HG03139 (cell line): Measurements from ENCODE around the gene TM4SF4.

Experiments used
- ATAC-seq: cut with Tn5 transposase; IDR thresholded peaks from one replicate; pipeline ENCODE4 v1.9.1; 2021; ENCODE audit not compliant: unreplicated experiment

Gene TM4SF4

DNA sequence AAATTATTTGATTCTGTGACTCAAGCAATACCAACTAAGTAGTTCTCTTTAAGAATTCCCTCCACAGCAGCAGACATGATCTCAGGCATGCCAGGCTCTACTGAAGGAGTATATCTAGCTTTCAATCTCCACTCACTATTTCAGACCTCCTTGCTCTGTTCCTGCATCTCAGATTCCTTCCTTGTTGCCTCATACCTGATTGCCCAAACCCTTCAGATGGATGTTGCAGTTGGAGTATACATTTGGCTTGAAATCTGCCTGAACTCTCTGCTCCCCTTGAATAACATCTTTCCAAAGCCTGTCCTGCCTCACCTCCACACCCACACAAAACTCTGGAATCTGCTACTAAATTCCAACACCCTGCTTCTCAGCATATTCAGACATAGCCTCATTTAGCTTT is 19.8 kb upstream of the TM4SF4 start:
- no peak for ATAC-seq

DNA sequence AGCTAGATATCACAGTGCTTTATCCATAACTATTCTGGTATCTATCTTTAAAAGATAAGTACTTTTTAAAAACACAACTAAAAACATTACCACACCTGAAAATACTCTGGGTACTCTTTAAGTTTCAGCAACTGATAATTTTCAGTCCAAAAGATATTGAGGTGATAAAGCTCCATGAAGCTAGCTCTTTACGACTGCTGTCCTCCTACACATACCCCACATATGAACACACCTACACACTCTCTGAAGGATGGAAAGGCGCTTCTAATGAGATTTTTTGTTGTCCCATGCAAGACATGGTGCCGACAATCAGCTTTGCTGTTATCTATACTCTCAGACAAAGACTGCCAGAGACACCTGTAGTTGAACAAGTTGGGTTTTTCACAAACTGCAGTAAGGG is 19.1 kb upstream of the TM4SF4 start:
- ATAC-seq = no peak

GRCh38 chr3:149455989-149456388 is 18.5 kb upstream of the TM4SF4 start:
- ATAC-seq = no peak

DNA sequence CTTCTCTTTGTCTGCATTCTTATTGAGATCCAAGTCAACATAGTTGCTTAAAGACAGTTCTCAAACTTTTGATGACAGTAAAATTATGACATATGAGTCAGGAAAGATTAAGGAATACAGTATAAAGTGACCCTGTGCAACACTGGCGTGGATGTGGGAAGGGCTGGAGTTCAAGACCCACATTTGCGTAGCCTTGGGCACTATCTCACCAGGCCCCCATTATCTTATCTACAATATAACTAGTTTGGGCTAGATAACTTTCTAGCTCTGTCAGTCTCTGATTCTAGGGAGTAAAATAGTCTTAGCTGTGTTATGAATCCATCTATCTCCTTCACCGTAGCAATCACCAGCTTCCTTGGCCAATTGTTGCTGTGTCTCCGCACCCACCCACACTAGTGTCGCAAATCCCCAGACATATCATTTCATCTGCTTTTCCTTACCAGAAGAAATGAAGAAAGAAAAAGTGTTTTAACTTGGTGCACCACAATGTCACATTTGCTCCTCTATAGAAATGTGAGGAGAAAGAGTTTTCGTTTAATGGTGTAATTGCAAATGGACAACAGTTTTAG is 14.9 kb upstream of the TM4SF4 start:
- ATAC-seq = no peak

DNA sequence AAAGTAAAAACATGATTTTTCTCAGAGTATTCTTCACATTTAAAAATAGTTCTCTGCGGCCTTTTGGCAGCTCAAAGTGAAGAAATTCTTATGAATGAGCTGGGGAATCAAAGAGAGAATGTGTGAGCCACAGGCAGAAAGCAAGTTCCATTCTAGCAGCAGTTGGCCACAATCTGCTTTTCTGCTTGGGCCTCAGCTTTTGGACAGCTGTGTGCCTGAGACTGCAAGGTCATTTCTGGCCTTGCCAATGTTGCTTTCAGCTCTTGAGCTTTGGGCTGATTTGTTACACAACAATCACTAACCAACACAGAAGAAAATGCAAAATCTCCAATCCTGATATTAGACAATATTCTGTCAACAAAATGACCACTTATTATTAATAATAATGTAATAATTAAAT is 14.4 kb upstream of the TM4SF4 start:
- no peak for ATAC-seq

DNA sequence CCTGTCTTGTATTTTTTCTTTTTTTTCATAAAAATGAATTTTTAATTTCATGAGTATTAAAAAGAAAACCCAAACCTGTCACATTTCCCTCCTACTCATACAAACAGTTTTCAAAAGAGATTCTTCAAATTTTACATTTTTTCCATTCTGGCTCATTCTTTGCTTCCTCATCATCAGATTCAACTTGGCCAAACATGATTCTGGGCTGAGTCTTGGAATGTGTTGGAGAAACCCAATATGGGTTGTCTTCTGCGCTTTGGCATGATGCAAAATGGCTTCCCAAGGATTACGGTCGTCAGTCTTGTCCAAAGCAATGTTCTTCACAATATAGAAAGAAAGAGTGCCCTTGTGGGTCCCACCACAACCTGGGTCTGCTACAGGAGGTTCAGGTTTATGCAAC is 12.4 kb upstream of the TM4SF4 start:
- ATAC-seq = no peak

GRCh38 chr3:149462581-149463011 is 11.9 kb upstream of the TM4SF4 start:
- ATAC-seq = no peak

GRCh38 chr3:149463921-149464320 is 10.6 kb upstream of the TM4SF4 start:
- ATAC-seq = no peak

DNA sequence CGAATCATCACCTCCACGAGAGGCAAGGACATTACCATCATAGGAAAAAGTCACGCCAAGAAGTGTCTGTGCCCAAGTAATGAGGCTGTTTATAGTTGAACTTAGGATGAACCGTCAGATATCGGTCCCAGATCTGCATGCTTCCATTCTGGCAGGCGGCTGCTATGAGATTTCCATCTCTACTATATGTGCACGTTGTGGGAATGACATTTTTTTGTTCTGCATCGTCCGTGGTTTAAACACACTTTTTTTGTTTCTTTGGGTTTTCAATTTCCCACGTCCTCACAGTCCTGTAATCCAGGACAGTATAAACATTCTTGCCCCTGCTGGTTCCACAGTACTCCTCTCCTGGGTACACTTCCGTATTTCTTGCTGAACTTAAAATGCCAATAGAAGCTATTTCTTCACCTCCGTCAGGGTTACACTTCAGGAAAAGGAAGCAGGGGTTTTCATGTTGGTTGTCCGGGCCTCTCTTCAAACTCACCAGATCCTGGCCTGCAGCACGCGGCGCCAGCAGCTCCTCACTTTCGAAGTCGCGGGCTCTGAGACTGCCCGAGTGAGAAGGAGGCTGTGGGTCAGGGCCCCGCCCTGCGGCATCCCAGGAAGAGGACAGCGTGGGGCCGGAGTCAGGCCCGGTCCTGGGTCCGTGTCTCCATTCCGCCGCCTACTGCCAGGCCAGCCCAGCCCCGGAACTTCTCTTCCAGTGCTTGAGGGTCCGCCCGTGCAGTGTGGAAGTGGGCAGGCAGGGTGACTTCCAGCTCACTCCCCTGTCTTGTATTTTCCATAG is 9.8 kb upstream of the TM4SF4 start:
- no peak for ATAC-seq

GRCh38 chr3:149465351-149465883 is 9.1 kb upstream of the TM4SF4 start:
- ATAC-seq = no peak

DNA sequence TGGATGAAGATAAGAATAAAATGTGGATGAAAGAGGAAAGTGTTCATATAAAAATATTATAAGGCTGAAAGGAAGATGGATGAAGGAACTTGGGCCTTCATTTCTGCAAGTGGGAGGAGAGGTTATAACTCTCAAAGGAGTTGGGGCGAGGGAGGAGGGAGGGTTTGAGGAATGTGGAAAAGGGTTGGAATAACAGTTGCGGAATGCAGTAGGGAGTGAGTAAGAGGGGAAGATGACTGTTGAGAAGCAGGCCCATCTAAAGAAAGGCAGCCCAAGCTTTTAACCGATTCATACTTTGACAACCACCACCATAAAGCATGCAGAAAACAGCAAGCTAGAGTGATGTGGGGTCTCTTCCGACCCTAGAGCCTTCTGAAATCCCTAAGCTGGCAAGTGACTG is 8.3 kb upstream of the TM4SF4 start:
- ATAC-seq = no peak

DNA sequence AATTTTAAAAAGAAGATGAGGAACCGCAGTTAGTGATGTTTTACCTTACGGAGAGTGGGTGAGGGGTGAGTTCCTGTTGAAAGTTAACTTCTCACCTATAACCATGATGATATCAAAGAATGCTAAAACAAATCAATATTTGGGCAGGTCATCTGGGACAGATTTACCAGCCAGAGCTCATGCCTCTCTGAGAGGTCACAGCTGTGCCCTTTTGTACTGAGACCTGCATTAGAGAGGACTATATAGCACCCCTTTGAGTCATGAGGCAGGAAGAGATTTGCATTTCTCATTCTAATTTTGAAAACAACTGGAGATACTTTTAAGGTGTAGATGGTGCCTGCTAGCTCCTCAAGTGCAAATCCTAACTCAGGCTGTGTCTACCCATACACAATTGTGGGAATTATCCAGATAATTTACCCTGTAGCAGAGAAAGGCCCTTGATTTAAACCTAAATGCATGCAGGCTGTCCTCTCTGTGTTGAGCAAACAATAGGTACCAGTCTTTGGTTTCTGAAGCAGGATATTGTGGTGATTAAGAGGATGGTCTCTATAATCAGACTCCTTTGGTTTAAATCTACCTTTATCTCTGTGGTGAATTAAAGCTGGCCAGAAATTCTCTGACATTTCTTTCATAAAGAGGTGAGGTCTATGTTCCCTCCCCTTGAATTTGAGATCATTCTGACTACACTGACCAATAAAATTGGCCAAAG is 5.8 kb upstream of the TM4SF4 start:
- ATAC-seq = peak; percentile 87

- no peak for ATAC-seq
Observed at GRCh38 chr3:149470381-149470780, 4.1 kb upstream of the TM4SF4 start.

GRCh38 chr3:149472030-149472797 is 2.3 kb upstream of the TM4SF4 start:
- no peak for ATAC-seq

DNA sequence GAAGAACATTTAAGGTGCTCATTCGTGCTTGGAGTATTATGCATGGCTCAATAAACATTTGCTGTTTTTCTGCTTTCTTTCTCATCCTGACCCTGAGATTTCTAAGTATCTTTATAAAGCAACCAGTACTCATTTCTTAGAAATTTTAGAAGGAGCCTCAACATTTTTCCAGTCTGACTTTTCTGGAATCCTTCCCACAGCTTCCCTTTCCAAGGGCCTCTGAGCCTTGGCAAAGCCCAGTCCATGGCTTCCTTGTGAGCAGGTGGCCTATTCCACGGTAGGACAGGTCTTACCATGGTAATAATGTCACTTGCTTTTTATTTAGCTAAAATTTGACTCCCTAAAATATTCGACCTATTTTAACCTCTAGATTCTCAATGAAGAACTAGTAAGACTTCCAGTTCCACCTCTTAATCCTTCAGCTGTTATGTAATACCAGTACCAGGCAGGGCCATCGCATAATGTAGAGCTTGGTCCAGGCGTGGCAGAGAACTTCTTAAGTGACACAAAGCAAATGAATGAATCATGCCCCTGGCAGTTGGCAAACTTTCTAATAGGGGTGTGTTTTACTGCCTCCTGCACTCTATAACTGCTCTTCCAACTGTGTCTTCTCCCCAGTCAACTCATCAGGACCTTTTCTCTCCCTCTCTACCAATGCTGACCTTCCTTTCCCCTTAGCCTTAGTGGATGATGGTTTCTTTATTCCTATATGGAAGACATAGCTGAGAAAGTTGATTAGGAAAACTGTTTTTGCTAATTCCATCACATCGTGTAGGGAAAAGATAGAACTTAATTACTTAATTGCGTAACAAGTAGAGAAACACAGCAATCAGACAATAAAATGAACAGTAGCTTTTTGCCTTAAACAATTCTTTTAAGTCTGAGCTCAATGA is 894 bp upstream of the TM4SF4 start:
- ATAC-seq = no peak

- no peak for ATAC-seq
Observed at GRCh38 chr3:149475451-149476060, 1.1 kb downstream of the TM4SF4 start.

DNA sequence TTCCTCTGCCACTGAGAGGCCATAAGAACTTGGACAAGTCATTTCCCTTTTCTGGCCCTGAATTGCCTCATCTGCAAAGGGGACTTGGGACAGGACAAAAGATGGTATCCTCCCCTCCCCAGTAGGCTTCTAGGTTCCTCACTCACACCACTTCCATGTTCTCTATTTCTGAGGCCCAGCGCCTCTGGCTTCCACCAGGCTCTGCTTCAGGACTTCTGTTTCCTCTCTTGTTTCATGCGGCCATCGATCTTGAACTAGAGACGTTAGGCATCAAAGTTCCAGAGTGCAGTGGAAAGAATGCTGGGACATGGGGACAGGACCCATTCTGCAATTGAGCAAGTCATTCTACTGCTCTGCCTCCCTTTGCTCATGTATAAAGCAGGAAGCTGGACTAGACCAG is 1.7 kb downstream of the TM4SF4 start:
- ATAC-seq = no peak

GRCh38 chr3:149479621-149480325 is 5.3 kb downstream of the TM4SF4 start:
- no peak for ATAC-seq

GRCh38 chr3:149480326-149481017 is 6.0 kb downstream of the TM4SF4 start:
- ATAC-seq = peak; percentile 93
